Ascending aorta (tissue), 2 donors: Measurements from ENCODE around the gene TLR9. TPM values are rescaled to one million over a fixed set of nuclear protein-coding genes. Genes with fewer than 3 reads are reported as not detected.

Experiments used
- DNase-seq, 2 donors: peaks; one replicate each; pipeline ENCODE4 v3.0.0-alpha.2; 2019; ENCODE audit warnings: low spot score in 2 of 2
- H3K27ac ChIP-seq, 2 donors: fragments of 200-600 bp; sonication (generic); one replicate each; pipeline ENCODE4 v1.5.1; 2016 to 2017; ENCODE audit warnings: mild to moderate bottlenecking in 1 of 2
- H3K27me3 ChIP-seq: fragments of 200-600 bp; sonication (generic); one replicate; pipeline ENCODE4 v1.5.1; 2017
- H3K36me3 ChIP-seq, 2 donors: fragments of 200-600 bp; sonication (generic); one replicate each; pipeline ENCODE4 v1.5.1; 2016
- H3K4me1 ChIP-seq, 2 donors: fragments of 200-600 bp; sonication (generic); one replicate each; pipeline ENCODE4 v1.5.1; 2016 to 2017; ENCODE audit warnings: mild to moderate bottlenecking in 1 of 2
- H3K4me3 ChIP-seq, 2 donors: fragments of 200-600 bp; sonication (generic); one replicate each; pipeline ENCODE4 v1.5.1; 2016 to 2017; ENCODE audit warnings: mild to moderate bottlenecking in 1 of 2
- H3K9me3 ChIP-seq, 2 donors: fragments of 200-600 bp; sonication (generic); one replicate each; pipeline ENCODE4 v1.5.1; 2016
- CTCF ChIP-seq, 3 experiments: fragments of 200-600 bp in 2 of 3; fragments of 450-650 bp in 1 of 3; sonication (generic) in 2 of 3; IDR thresholded peaks; one replicate each; pipeline ENCODE4 v1.5.1; 2016 to 2019; ENCODE audit warnings: antibody characterized with exemption in 3 of 3, mild to moderate bottlenecking in 1 of 3, moderate library complexity in 1 of 3
- intact Hi-C: fragments of 100-400 bp; cut with DNase I; formaldehyde crosslinking; loops from one replicate; pipeline ENCODE4 v1.15.1; 2023
- total RNA-seq: library from RNA; depleted of rRNA; stranded (reverse); fragments of >200 nt; gene quantifications from one replicate; pipeline ENCODE4 v1.1.0, GENCODE V29; 2016

TLR9 gene
- total RNA-seq, 1 donor from 2014 or later, result not detected

- peaks cover 9 to 38% of the 10 kb centered on the region in 2 donors for H3K4me1 ChIP-seq
- no peak overlapping the region for H3K4me3 ChIP-seq
- DNase-seq, result no peak
- H3K36me3 ChIP-seq, result no peaks in the 10 kb centered on the region
- no peaks in the 10 kb centered on the region for H3K27me3 ChIP-seq
- intact Hi-C loops, result no loop called here
- TF ChIP-seq CTCF (IDR thresholded peaks at IDR 0.05), result no peak
- no peaks in the 10 kb centered on the region for H3K9me3 ChIP-seq
- no peak overlapping the region for H3K27ac ChIP-seq
Observed at GRCh38 chr3:52240886-52241370, 15.5 kb upstream of the TLR9 start.

GRCh38 chr3:52240059-52240885 is 14.8 kb upstream of the TLR9 start:
- no peak for TF ChIP-seq CTCF (IDR thresholded peaks at IDR 0.05)
- Histone ChIP-seq H3K4me3 (peak overlapping the region in 1 of 2 donors; percentile 90), H3K9me3 (no peaks in the 10 kb centered on the region), H3K27me3 (no peaks in the 10 kb centered on the region), H3K36me3 (no peaks in the 10 kb centered on the region), H3K27ac (peak overlapping the region; percentile 88 to 89), H3K4me1 (peaks cover 9 to 40% of the 10 kb centered on the region in 2 donors)
- peak in 1 of 2 donors; percentile 75 for DNase-seq
- intact Hi-C loops, result no loop called here

- intact Hi-C loops, result loop anchor here (2.0 to 10.0 kb wide), 4 partner anchors 40 to 166 kb away; partner anchors contain the start of genes GLYCTK, POC1A and WDR82
- Histone ChIP-seq H3K4me3 (peak within 1 kb of the TSS; percentile 90 to 99), H3K27ac (peak within 1 kb of the TSS; percentile 88 to 89), H3K4me1 (peaks cover 9 to 32% of the 10 kb centered on the region in 2 donors), H3K9me3 (no peaks in the 10 kb centered on the region), H3K27me3 (no peaks in the 10 kb centered on the region), H3K36me3 (peaks cover 0 to 8% of the 10 kb centered on the region in 2 donors)
- peak in 1 of 2 donors; percentile 90 for DNase-seq
- peak in 2 of 3 experiments; percentile 47 to 55 for TF ChIP-seq CTCF (IDR thresholded peaks at IDR 0.05)
Observed at GRCh38 chr3:52238761-52239701, 13.6 kb upstream of the TLR9 start, which contains the start of gene TWF2. TWF2 (minus strand) TSS chr3:52239158; CDS start chr3:52239016, 142 bp downstream.

- Histone ChIP-seq H3K27me3 (no peaks in the 10 kb centered on the region), H3K27ac (peak overlapping the region; percentile 88 to 89), H3K9me3 (no peaks in the 10 kb centered on the region), H3K36me3 (peaks cover 0 to 8% of the 10 kb centered on the region in 2 donors), H3K4me3 (peak overlapping the region; percentile 90 to 99), H3K4me1 (peaks cover 9 to 32% of the 10 kb centered on the region in 2 donors)
- DNase-seq, result no peak
- no peak for TF ChIP-seq CTCF (IDR thresholded peaks at IDR 0.05)
- intact Hi-C loops, result loop anchor here (2.0 to 10.0 kb wide), 4 partner anchors 41 to 167 kb away; partner anchors contain the start of genes GLYCTK, POC1A and WDR82
Observed at GRCh38 chr3:52238193-52238760, 12.8 kb upstream of the TLR9 start.
